GM23248 (cell line): ENCODE data around the gene TMEM263. TPM values are rescaled to one million over a fixed set of nuclear protein-coding genes. Genes with fewer than 3 reads are reported as not detected.

ENCODE experiments used
- DNase-seq: peaks from one replicate; pipeline ENCODE4 v3.0.0-alpha.2; 2015
- H2AFZ ChIP-seq: fragments of 200-600 bp; sonication (generic); 2 replicates; pipeline ENCODE4 v1.6.1; 2016; ENCODE audit warnings: antibody characterized with exemption
- H3F3A ChIP-seq: fragments of 200-600 bp; sonication (generic); 2 replicates; pipeline ENCODE4 v1.6.1; 2016; ENCODE audit warnings: mild to moderate bottlenecking, antibody characterized with exemption, mixed run types; ENCODE audit not compliant: insufficient read depth
- H3K27ac ChIP-seq: fragments of 200-600 bp; sonication (generic); 2 replicates; pipeline ENCODE4 v1.5.1; 2016; ENCODE audit warnings: mild to moderate bottlenecking
- H3K27me3 ChIP-seq: fragments of 200-600 bp; sonication (generic); replicated peaks from 2 replicates; pipeline ENCODE4 v1.6.1; 2016; ENCODE audit warnings: mild to moderate bottlenecking; ENCODE audit not compliant: insufficient read depth
- H3K36me3 ChIP-seq: fragments of 200-600 bp; sonication (generic); 2 replicates; pipeline ENCODE4 v1.6.1; 2016; ENCODE audit warnings: low read depth, mild to moderate bottlenecking
- H3K4me1 ChIP-seq: fragments of 200-600 bp; sonication (generic); 2 replicates; pipeline ENCODE4 v1.6.1; 2016; ENCODE audit warnings: mild to moderate bottlenecking; ENCODE audit not compliant: insufficient read depth
- H3K4me2 ChIP-seq: fragments of 200-600 bp; sonication (generic); one replicate; pipeline ENCODE4 v1.6.1; 2016; ENCODE audit warnings: mild to moderate bottlenecking; ENCODE audit not compliant: unreplicated experiment
- H3K4me3 ChIP-seq: fragments of 200-600 bp; sonication (generic); 2 replicates; pipeline ENCODE4 v1.5.1; 2016; ENCODE audit warnings: mild to moderate bottlenecking
- H3K79me2 ChIP-seq: fragments of 200-600 bp; sonication (generic); 2 replicates; pipeline ENCODE4 v1.6.1; 2016; ENCODE audit warnings: mild to moderate bottlenecking; ENCODE audit not compliant: insufficient read depth
- H3K9ac ChIP-seq: fragments of 200-600 bp; sonication (generic); 2 replicates; pipeline ENCODE4 v1.6.1; 2016; ENCODE audit warnings: mild to moderate bottlenecking
- H3K9me2 ChIP-seq: fragments of 200-600 bp; sonication (generic); 2 replicates; pipeline ENCODE4 v1.6.1; 2016; ENCODE audit warnings: mixed run types, mild to moderate bottlenecking, moderate library complexity; ENCODE audit not compliant: insufficient read depth
- H3K9me3 ChIP-seq: fragments of 200-600 bp; sonication (generic); one replicate; pipeline ENCODE4 v1.6.1; 2017; ENCODE audit warnings: low read depth
- H4K20me1 ChIP-seq: fragments of 200-600 bp; sonication (generic); 2 replicates; pipeline ENCODE4 v1.6.0; 2016; ENCODE audit not compliant: insufficient read depth
- EZH2 ChIP-seq: fragments of 200-600 bp; sonication (generic); IDR thresholded peaks from 2 replicates; pipeline ENCODE4 v1.6.1; 2018; ENCODE audit warnings: antibody characterized with exemption, mild to moderate bottlenecking; ENCODE audit not compliant: insufficient read depth, poor library complexity, severe bottlenecking
- EZH2phosphoT487 ChIP-seq: fragments of 200-600 bp; sonication (generic); IDR thresholded peaks from 2 replicates; pipeline ENCODE4 v1.6.1; 2018; ENCODE audit warnings: antibody characterized with exemption, moderate library complexity, mild to moderate bottlenecking, low read depth; ENCODE audit not compliant: insufficient read depth
- WGBS, 2 experiments: methylation state at CpG; one replicate each; pipeline ENCODE4 v1.1.6; 2015 to 2017; ENCODE audit warnings: low lambda C conversion rate in 2 of 2, low coverage in 1 of 2; ENCODE audit errors: missing lambda C conversion rate in 2 of 2; 5-methylcytosine and 5-hydroxymethylcytosine counted together
- in situ Hi-C: fragments of 300-500 bp; cut with MboI; formaldehyde crosslinking; loops from 2 replicates; pipeline ENCODE4 v1.15.0; 2020
- polyA plus RNA-seq: library from polyadenylated mRNA; unstranded; fragments of >200 nt; fragmentation: Nextera tagmentation; extraction: Ambion mirVana; gene quantifications from 2 replicates; pipeline ENCODE4 v1.2.1, GENCODE V29; 2016
- total RNA-seq: library from RNA; depleted of rRNA; stranded (reverse); fragments of >200 nt; shearing (Covaris generic); gene quantifications from 2 replicates; pipeline ENCODE4 v1.2.3, GENCODE V29; 2014

Gene TMEM263
- total and polyA plus RNA-seq, 2 experiments from 2014 or later = 136 to 147 TPM

GRCh38 chr12:106953352-106954250, 2.1 kb upstream of the TMEM263 start:
- 80 to 83% methylated on average over 12 of the region's 12 CpGs for WGBS, 2 experiments

GRCh38 chr12:106954462-106955376, 988 bp upstream of the TMEM263 start:
- peaks cover 35% of the 10 kb centered on the region for H3F3A ChIP-seq
- no peak for TF ChIP-seq EZH2
- no peak for TF ChIP-seq EZH2phosphoT487
- no peaks in the 10 kb centered on the region for H3K9me2 ChIP-seq
- H3K9me3 ChIP-seq = no peaks in the 10 kb centered on the region
- DNase-seq = peak; percentile 74
- peak overlapping the region; percentile 99 for H3K27ac ChIP-seq
- H3K4me3 ChIP-seq = peak overlapping the region; percentile 97
- H3K4me2 ChIP-seq = peak overlapping the region; percentile 73
- WGBS, 2 experiments = 31 to 32% methylated on average over 36 of the region's 36 CpGs
- peaks cover 21% of the 10 kb centered on the region for H3K4me1 ChIP-seq
- in situ Hi-C loops = no loop called here
- H3K9ac ChIP-seq = peak overlapping the region; percentile 100
- H3K27me3 ChIP-seq = no peaks in the 10 kb centered on the region
- 0 out of 2 replicates have a peak, but pooled peaks cover 4% of the 10 kb centered on the region for H3K36me3 ChIP-seq
- H3K79me2 ChIP-seq = peaks cover 47% of the 10 kb centered on the region
- peak overlapping the region; percentile 80 for H2AFZ ChIP-seq
- H4K20me1 ChIP-seq = peaks cover 15% of the 10 kb centered on the region; the same call in 1 of the 2 replicates

More at GRCh38 chr12:106953352-106954250, 2.1 kb upstream of the TMEM263 start:
- TF ChIP-seq EZH2phosphoT487 = no peak
- TF ChIP-seq EZH2 = no peak
- H3K79me2 ChIP-seq = peaks cover 35% of the 10 kb centered on the region
- peaks cover 27% of the 10 kb centered on the region for H3F3A ChIP-seq
- H2AFZ ChIP-seq = 0 out of 2 replicates have a peak overlapping the region, but pooled peaks have one; percentile 80
- H3K27me3 ChIP-seq = no peaks in the 10 kb centered on the region
- no peak for DNase-seq
- H3K27ac ChIP-seq = no peak overlapping the region
- no peaks in the 10 kb centered on the region for H3K36me3 ChIP-seq
- H3K4me2 ChIP-seq = peak overlapping the region; percentile 21
- no peaks in the 10 kb centered on the region for H3K9me2 ChIP-seq
- H3K9me3 ChIP-seq = no peaks in the 10 kb centered on the region
- peaks cover 10% of the 10 kb centered on the region; the same call in 1 of the 2 replicates for H4K20me1 ChIP-seq
- in situ Hi-C loops = no loop called here
- no peak overlapping the region for H3K9ac ChIP-seq
- H3K4me1 ChIP-seq = 0 out of 2 replicates have a peak, but pooled peaks cover 14% of the 10 kb centered on the region
- H3K4me3 ChIP-seq = peak overlapping the region; percentile 97; the same call in 1 of the 2 replicates

GRCh38 chr12:106956048-106956578, 406 bp downstream of the TMEM263 start:
- in situ Hi-C loops = no loop called here
- Histone ChIP-seq H3K79me2 (peaks cover 61% of the 10 kb centered on the region), H2AFZ (peak overlapping the region; percentile 18; the same call in 1 of the 2 replicates), H4K20me1 (peaks cover 15% of the 10 kb centered on the region; the same call in 1 of the 2 replicates), H3K9me2 (no peaks in the 10 kb centered on the region), H3K9ac (peak overlapping the region; percentile 100), H3K27ac (peak overlapping the region; percentile 99), H3F3A (peaks cover 35% of the 10 kb centered on the region), H3K4me3 (peak overlapping the region; percentile 97), H3K36me3 (0 out of 2 replicates have a peak, but pooled peaks cover 7% of the 10 kb centered on the region), H3K4me1 (peaks cover 32% of the 10 kb centered on the region), H3K4me2 (peak overlapping the region; percentile 94), H3K27me3 (no peaks in the 10 kb centered on the region), H3K9me3 (no peaks in the 10 kb centered on the region)
- TF ChIP-seq EZH2phosphoT487 (no peak), EZH2 (no peak)
- WGBS, 2 experiments = 1% methylated on average over 18 to 33 of the region's 34 CpGs
- peak; percentile 87 for DNase-seq
